GM13977 (cell line): Measurements from ENCODE around the gene ASIC2.

Source experiments
- DNase-seq: peaks from one replicate; pipeline ENCODE4 v3.0.0; 2012; ENCODE audit warnings: low spot score
- CTCF ChIP-seq: IDR thresholded peaks from 2 replicates; pipeline ENCODE4 v1.5.1; 2012; ENCODE audit warnings: mild to moderate bottlenecking, control low read depth; ENCODE audit not compliant: insufficient read depth; ENCODE audit errors: extremely low read depth, missing control alignments
- in situ Hi-C: fragments of 300-500 bp; cut with MboI; formaldehyde crosslinking; loops from one replicate; pipeline ENCODE4 v1.12.0; 2022; ENCODE audit warnings: low sequenced_read_pairs, low pct_unique_long_range_greater_than_20kb, mixed read lengths, inconsistent platforms; ENCODE audit not compliant: unreplicated experiment

ASIC2 gene

DNA sequence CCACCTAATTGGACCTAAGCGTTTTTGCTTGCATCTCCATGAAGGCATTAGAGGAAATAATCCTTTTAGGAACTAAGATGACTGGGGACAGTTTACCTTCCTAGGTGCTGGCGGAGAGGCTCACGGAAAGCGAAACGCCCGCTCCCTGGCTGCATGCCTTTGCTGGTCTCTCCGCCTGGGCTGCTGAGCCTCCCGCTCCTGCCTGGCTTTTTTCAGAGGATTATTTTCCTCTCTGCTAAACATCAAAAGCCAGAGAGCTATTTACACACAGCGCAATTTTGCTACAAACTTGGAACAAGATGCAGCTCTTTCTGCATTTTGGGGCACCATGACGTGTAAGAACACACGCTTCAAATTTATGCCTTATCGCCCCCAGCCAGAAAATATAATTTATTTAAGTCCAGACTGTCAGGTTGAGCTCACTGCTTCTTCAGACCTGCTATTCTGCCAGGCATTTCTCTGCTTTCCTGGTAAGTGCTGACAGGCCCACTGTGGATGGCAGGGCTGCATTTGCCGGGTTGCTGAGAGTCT is 177.0 kb downstream of the ASIC2 start:
- in situ Hi-C loops: no loop called here
- no peak for TF ChIP-seq CTCF

DNA sequence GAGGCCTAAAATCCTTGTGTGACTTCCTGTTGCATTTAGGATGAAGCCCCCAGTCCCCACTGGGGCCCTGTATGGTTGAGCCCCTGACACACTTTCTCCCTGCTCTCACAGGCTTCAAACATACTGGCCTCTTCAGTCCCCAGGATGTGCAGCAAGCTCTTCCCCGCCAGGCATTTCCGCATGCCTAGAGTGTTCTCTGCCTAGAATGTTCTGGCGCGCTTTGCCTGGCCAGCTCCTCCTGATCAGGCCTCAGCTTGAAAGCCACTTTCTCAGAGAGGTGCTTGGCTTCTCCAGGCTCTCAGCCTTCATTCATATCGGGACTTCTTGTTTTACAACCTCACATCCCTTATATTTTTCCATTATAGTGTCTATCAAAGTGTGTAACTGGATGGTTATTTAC is 177.7 kb downstream of the ASIC2 start:
- no peak for DNase-seq
- TF ChIP-seq CTCF: no peak
- in situ Hi-C loops: no loop called here

More for the DNA sequence above, 177.0 kb downstream of the ASIC2 start:
- no peak for DNase-seq

- in situ Hi-C loops: no loop called here
- no peak for DNase-seq
- TF ChIP-seq CTCF: no peak
These were observed 179.1 kb downstream of the ASIC2 start for GRCh38 chr17:33113991-33114370.

DNA sequence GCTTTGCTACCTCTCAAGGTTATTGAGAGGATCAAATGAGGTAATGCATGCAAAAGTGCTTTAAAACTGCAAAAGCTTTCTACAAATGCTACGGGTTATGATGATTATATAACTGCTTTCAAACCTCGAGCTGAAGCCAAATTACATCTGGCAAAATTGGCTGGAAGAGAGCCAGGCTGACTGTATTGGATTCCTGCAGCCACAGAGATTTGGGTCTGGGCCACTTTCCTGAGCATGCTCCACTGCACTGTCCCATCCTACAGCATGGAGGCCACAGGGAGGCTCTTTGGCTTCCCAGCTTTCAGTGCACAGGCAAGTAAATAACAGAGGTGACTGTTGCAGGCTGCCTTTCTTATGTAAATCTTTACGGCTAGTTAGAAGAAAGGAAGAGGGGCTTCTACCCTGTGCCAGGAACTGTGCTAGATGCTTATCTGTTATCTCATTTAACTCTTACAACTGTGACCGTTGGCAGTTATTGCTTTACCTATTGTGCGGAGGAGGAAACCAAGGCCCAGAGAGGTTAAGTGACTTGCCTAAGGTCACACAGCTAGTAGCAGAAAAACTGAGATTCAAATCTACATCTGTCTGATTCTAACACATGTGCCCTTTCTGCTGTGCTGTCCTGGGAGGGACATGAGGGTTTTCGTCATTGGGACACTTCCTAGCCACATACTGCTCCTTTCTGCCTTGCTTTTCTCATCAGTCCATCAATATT is 179.7 kb downstream of the ASIC2 start:
- in situ Hi-C loops: no loop called here
- no peak for TF ChIP-seq CTCF
- DNase-seq: no peak

DNA sequence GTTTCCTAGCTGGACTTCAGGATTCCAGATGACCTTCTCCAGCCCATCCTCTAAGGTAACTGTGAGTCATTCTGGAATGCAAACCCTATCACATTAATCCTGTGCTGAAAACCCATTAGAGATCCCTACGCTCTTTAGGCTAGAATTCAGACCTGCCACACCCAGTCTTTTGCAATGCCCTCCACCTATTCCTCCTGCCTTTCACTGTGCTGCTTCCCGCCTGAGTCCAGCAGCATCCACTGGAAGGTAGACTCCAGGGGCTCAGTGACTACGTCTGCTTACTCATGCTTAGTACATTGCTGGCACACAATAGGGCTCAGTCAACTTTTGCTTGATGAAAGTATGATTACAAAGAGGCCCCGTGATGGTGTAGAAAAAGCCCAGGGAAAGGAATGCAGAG is 180.3 kb downstream of the ASIC2 start:
- in situ Hi-C loops: no loop called here
- no peak for DNase-seq
- no peak for TF ChIP-seq CTCF

GRCh38 chr17:33109336-33110072 is 183.6 kb downstream of the ASIC2 start:
- in situ Hi-C loops: no loop called here

More at GRCh38 chr17:33109336-33110072, 183.6 kb downstream of the ASIC2 start:
- TF ChIP-seq CTCF: no peak
- no peak for DNase-seq
